DND-41 (cell line): ENCODE measurements around the gene TAOK2.

ENCODE experiments used
- ATAC-seq: fragments of 200-7000 bp; cut with Tn5 transposase; 3 replicates; pipeline ENCODE4 v1.9.1; 2021; ENCODE audit warnings: low read depth; ENCODE audit not compliant: insufficient read depth
- DNase-seq: peaks from one replicate; pipeline ENCODE4 v3.0.0-alpha.2; 2020
- H2AFZ ChIP-seq: 2 replicates; pipeline ENCODE4 v1.6.0; 2012; ENCODE audit warnings: low read depth, low read length
- H3K27ac ChIP-seq: 2 replicates; pipeline ENCODE4 v1.5.1; 2012; ENCODE audit warnings: low read length, inconsistent platforms
- H3K27me3 ChIP-seq: fragments of 200-600 bp; sonication (generic); 2 replicates; pipeline ENCODE4 v1.6.0; 2012; ENCODE audit warnings: low read length, mild to moderate bottlenecking, inconsistent platforms; ENCODE audit not compliant: insufficient read depth, poor library complexity
- H3K36me3 ChIP-seq: 2 replicates; pipeline ENCODE4 v1.5.1; 2012; ENCODE audit warnings: low read length, inconsistent platforms; ENCODE audit not compliant: insufficient read depth
- H3K4me1 ChIP-seq: 2 replicates; pipeline ENCODE4 v1.5.1; 2012; ENCODE audit warnings: mild to moderate bottlenecking, low read length; ENCODE audit not compliant: insufficient read depth
- H3K4me2 ChIP-seq: 2 replicates; pipeline ENCODE4 v1.6.0; 2012; ENCODE audit warnings: mild to moderate bottlenecking, moderate library complexity, low read length, inconsistent platforms; ENCODE audit not compliant: insufficient read depth
- H3K4me3 ChIP-seq, 2 experiments: fragments of 200-600 bp in 1 of 2; shearing (Covaris generic) in 1 of 2; 2 replicates each; pipeline ENCODE4 v1.5.1; 2012 to 2016; ENCODE audit warnings: inconsistent platforms in 2 of 2, low read length in 2 of 2, mild to moderate bottlenecking in 2 of 2, low read depth in 1 of 2, moderate library complexity in 1 of 2
- H3K79me2 ChIP-seq: 2 replicates; pipeline ENCODE4 v1.6.0; 2012; ENCODE audit warnings: low read length, inconsistent platforms; ENCODE audit not compliant: insufficient read depth
- H3K9ac ChIP-seq: 2 replicates; pipeline ENCODE4 v1.6.0; 2012; ENCODE audit warnings: low read depth, mild to moderate bottlenecking, inconsistent platforms, low read length, moderate library complexity
- H3K9me3 ChIP-seq: 2 replicates; pipeline ENCODE4 v1.5.1; 2012; ENCODE audit warnings: low read length, moderate library complexity, mild to moderate bottlenecking, inconsistent platforms; ENCODE audit not compliant: insufficient read depth, severe bottlenecking
- H4K20me1 ChIP-seq: 2 replicates; pipeline ENCODE4 v1.6.0; 2012; ENCODE audit warnings: low read length; ENCODE audit not compliant: insufficient read depth
- EZH2 ChIP-seq: IDR thresholded peaks from 3 replicates; pipeline ENCODE4 v1.6.1; 2012; ENCODE audit warnings: borderline replicate concordance, low read depth, mild to moderate bottlenecking, moderate library complexity, low read length, inconsistent platforms; ENCODE audit not compliant: severe bottlenecking
- TF ChIP-seq, protein P1 (sequence below): IDR thresholded peaks from 2 replicates; pipeline ENCODE4 v1.5.1; 2012; ENCODE audit warnings: borderline replicate concordance, low read length, moderate library complexity, mild to moderate bottlenecking; ENCODE audit not compliant: poor library complexity, severe bottlenecking; ENCODE audit errors: extremely low read depth

Gene TAOK2

DNA sequence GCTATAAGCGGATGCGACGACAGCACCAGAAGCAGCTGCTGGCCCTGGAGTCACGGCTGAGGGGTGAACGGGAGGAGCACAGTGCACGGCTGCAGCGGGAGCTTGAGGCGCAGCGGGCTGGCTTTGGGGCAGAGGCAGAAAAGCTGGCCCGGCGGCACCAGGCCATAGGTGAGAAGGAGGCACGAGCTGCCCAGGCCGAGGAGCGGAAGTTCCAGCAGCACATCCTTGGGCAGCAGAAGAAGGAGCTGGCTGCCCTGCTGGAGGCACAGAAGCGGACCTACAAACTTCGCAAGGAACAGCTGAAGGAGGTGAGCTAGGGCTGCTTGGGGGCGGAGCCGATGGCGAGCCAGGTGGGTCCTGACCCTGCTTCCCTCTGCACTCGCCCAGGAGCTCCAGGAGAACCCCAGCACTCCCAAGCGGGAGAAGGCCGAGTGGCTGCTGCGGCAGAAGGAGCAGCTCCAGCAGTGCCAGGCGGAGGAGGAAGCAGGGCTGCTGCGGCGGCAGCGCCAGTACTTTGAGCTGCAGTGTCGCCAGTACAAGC, 11.7 kb downstream of the TAOK2 start:
- ATAC-seq (no peak), DNase-seq (no peak)
- Histone ChIP-seq H3K27me3 (no peaks in the 10 kb centered on the region), H3K36me3 (peaks cover 96% of the 10 kb centered on the region), H3K9ac (no peak overlapping the region), H3K4me2 (no peak overlapping the region), H3K4me3 (no peak overlapping the region), H3K9me3 (no peaks in the 10 kb centered on the region), H3K79me2 (no peaks in the 10 kb centered on the region), H2AFZ (no peak overlapping the region), H3K4me1 (no peaks in the 10 kb centered on the region), H3K27ac (no peak overlapping the region), H4K20me1 (peaks cover 14% of the 10 kb centered on the region)
- TF ChIP-seq, protein P1, sequence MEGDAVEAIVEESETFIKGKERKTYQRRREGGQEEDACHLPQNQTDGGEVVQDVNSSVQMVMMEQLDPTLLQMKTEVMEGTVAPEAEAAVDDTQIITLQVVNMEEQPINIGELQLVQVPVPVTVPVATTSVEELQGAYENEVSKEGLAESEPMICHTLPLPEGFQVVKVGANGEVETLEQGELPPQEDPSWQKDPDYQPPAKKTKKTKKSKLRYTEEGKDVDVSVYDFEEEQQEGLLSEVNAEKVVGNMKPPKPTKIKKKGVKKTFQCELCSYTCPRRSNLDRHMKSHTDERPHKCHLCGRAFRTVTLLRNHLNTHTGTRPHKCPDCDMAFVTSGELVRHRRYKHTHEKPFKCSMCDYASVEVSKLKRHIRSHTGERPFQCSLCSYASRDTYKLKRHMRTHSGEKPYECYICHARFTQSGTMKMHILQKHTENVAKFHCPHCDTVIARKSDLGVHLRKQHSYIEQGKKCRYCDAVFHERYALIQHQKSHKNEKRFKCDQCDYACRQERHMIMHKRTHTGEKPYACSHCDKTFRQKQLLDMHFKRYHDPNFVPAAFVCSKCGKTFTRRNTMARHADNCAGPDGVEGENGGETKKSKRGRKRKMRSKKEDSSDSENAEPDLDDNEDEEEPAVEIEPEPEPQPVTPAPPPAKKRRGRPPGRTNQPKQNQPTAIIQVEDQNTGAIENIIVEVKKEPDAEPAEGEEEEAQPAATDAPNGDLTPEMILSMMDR = no peak
- TF ChIP-seq EZH2 = no peak

DNA sequence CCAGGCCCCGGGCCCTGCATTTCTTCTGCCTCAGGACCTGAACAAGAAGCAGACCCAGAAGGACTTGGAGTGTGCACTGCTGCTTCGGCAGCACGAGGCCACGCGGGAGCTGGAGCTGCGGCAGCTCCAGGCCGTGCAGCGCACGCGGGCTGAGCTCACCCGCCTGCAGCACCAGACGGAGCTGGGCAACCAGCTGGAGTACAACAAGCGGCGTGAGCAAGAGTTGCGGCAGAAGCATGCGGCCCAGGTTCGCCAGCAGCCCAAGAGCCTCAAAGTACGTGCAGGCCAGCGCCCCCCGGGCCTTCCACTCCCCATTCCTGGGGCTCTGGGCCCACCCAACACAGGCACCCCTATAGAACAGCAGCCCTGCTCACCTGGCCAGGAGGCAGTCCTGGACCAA, 12.6 kb downstream of the TAOK2 start:
- Histone ChIP-seq H3K9me3 (no peaks in the 10 kb centered on the region), H3K4me2 (no peak overlapping the region), H3K9ac (no peak overlapping the region), H3K4me3 (no peak overlapping the region), H4K20me1 (peaks cover 14% of the 10 kb centered on the region), H3K4me1 (no peaks in the 10 kb centered on the region), H3K27ac (no peak overlapping the region), H2AFZ (no peak overlapping the region), H3K27me3 (no peaks in the 10 kb centered on the region), H3K79me2 (no peaks in the 10 kb centered on the region), H3K36me3 (peaks cover 100% of the 10 kb centered on the region)
- TF ChIP-seq, protein P1 = no peak
- no peak for TF ChIP-seq EZH2
- DNase-seq = no peak
- ATAC-seq = no peak

DNA sequence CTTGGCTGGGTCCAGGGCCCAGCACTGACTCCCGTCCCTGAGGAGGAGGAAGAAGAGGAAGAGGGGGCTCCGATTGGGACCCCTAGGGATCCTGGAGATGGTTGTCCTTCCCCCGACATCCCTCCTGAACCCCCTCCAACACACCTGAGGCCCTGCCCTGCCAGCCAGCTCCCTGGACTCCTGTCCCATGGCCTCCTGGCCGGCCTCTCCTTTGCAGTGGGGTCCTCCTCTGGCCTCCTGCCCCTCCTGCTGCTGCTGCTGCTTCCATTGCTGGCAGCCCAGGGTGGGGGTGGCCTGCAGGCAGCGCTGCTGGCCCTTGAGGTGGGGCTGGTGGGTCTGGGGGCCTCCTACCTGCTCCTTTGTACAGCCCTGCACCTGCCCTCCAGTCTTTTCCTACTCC, 13.3 kb downstream of the TAOK2 start:
- Histone ChIP-seq H3K9me3 (no peaks in the 10 kb centered on the region), H3K4me3 (no peak overlapping the region), H3K27ac (no peak overlapping the region), H3K9ac (no peak overlapping the region), H3K4me1 (no peaks in the 10 kb centered on the region), H4K20me1 (peaks cover 14% of the 10 kb centered on the region), H3K27me3 (no peaks in the 10 kb centered on the region), H2AFZ (no peak overlapping the region), H3K79me2 (no peaks in the 10 kb centered on the region), H3K4me2 (no peak overlapping the region), H3K36me3 (peaks cover 100% of the 10 kb centered on the region)
- TF ChIP-seq, protein P1 = no peak
- TF ChIP-seq EZH2 = no peak
- DNase-seq (no peak), ATAC-seq (no peak)
